IMR-90 (cell line): ENCODE results near the gene NDUFAB1. TPM values are rescaled to one million over a fixed set of nuclear protein-coding genes. Genes with fewer than 3 reads are reported as not detected.
A peak's percentile ranks its signal among the peaks of the same experiment; 100 is the strongest.

Experiments
- ATAC-seq: fragments of 200-7000 bp; cut with Tn5 transposase; 2 replicates; pipeline ENCODE4 v1.9.1; 2020; ENCODE audit warnings: low read depth, mild to moderate bottlenecking, moderate library complexity
- BruUV-seq: library from RNA; stranded (reverse); fragments of 400-500 nt; replicated peaks from 2 replicates; lab custom pipeline; 2021; lab: Mats Ljungman, UMichigan
- CTCF ChIA-PET: fragments of 300-600 bp; formaldehyde crosslinking; extraction: SDS; loops from one replicate; lab custom pipeline; 2021; ENCODE audit warnings: antibody characterized with exemption; lab: Yijun Ruan, JAX
- POLR2A ChIA-PET: fragments of 300-600 bp; sonication (Branson Sonifier 250); formaldehyde crosslinking; loops from one replicate; lab custom pipeline; 2022; ENCODE audit warnings: antibody characterized with exemption; ENCODE audit not compliant: unreplicated experiment; lab: Charles Lee
- DNase-seq: peaks from one replicate; pipeline ENCODE4 v3.0.0; 2013
- H2AFZ ChIP-seq: replicated peaks from 2 replicates; pipeline ENCODE3; 2013; ENCODE audit warnings: low read length, mild to moderate bottlenecking; ENCODE audit not compliant: poor library complexity
- H2AK5ac ChIP-seq: 2 replicates; pipeline ENCODE4 v1.6.1; 2013; ENCODE audit warnings: low read depth, low read length, inconsistent platforms
- H2AK9ac ChIP-seq: replicated peaks from 2 replicates; pipeline ENCODE3; 2013; ENCODE audit warnings: mild to moderate bottlenecking, low read depth, low read length, moderate library complexity; ENCODE audit not compliant: poor library complexity
- H2BK120ac ChIP-seq: 2 replicates; pipeline ENCODE4 v1.6.1; 2013; ENCODE audit warnings: low read depth, low read length, inconsistent platforms
- H2BK15ac ChIP-seq: 3 replicates; pipeline ENCODE4 v1.6.1; 2013; ENCODE audit warnings: low read depth, low read length, inconsistent platforms
- H2BK20ac ChIP-seq: 2 replicates; pipeline ENCODE4 v1.6.1; 2013; ENCODE audit warnings: low read depth, mild to moderate bottlenecking, inconsistent platforms, low read length, moderate library complexity
- H2BK5ac ChIP-seq: 2 replicates; pipeline ENCODE4 v1.6.1; 2013; ENCODE audit warnings: mild to moderate bottlenecking, low read depth, low read length, inconsistent platforms; ENCODE audit not compliant: poor library complexity, severe bottlenecking
- H3K14ac ChIP-seq: replicated peaks from 2 replicates; pipeline ENCODE4 v1.6.1; 2013; ENCODE audit warnings: low read depth, low read length, inconsistent platforms
- H3K18ac ChIP-seq: 2 replicates; pipeline ENCODE4 v1.6.1; 2013; ENCODE audit warnings: low read depth, low read length, control low read depth
- H3K23ac ChIP-seq: 2 replicates; pipeline ENCODE4 v1.6.1; 2013; ENCODE audit warnings: low read depth, low read length, inconsistent platforms
- H3K27ac ChIP-seq: 2 replicates; pipeline ENCODE4 v1.5.1; 2013; ENCODE audit warnings: mild to moderate bottlenecking, control low read depth, low read length; ENCODE audit not compliant: insufficient read depth
- H3K27me3 ChIP-seq: 2 replicates; pipeline ENCODE4 v1.6.1; 2013; ENCODE audit warnings: low read length; ENCODE audit not compliant: control insufficient read depth, insufficient read depth
- H3K36me3 ChIP-seq: 2 replicates; pipeline ENCODE4 v1.6.1; 2013; ENCODE audit warnings: low read length, mixed read lengths; ENCODE audit not compliant: control insufficient read depth, insufficient read depth
- H3K4ac ChIP-seq: 2 replicates; pipeline ENCODE4 v1.6.1; 2013; ENCODE audit warnings: low read depth, low read length, inconsistent platforms
- H3K4me1 ChIP-seq: 2 replicates; pipeline ENCODE4 v1.6.1; 2013; ENCODE audit warnings: low read length, mixed read lengths; ENCODE audit not compliant: control insufficient read depth, insufficient read depth
- H3K4me2 ChIP-seq: 2 replicates; pipeline ENCODE4 v1.6.1; 2013; ENCODE audit warnings: low read depth, mild to moderate bottlenecking, control low read depth, low read length, moderate library complexity
- H3K4me3 ChIP-seq: 2 replicates; pipeline ENCODE4 v1.5.1; 2013; ENCODE audit warnings: low read depth, mild to moderate bottlenecking, control low read depth, low read length, moderate library complexity; ENCODE audit not compliant: insufficient read depth
- H3K56ac ChIP-seq: 2 replicates; pipeline ENCODE4 v1.6.1; 2013; ENCODE audit warnings: low read length, inconsistent platforms; ENCODE audit not compliant: insufficient read depth; ENCODE audit errors: extremely low read depth
- H3K79me1 ChIP-seq, 2 experiments: 2 replicates each; pipeline ENCODE4 v1.6.1; 2013; ENCODE audit warnings: low read length in 2 of 2, inconsistent platforms in 1 of 2, low read depth in 1 of 2
- H3K9ac ChIP-seq: 2 replicates; pipeline ENCODE4 v1.6.1; 2013; ENCODE audit warnings: low read depth, low read length, control low read depth
- H3K9me1 ChIP-seq: 2 replicates; pipeline ENCODE4 v1.6.1; 2013; ENCODE audit warnings: low read length, inconsistent platforms; ENCODE audit not compliant: insufficient read depth
- H3K9me3 ChIP-seq: 2 replicates; pipeline ENCODE4 v1.6.1; 2013; ENCODE audit warnings: low read length; ENCODE audit not compliant: control insufficient read depth, insufficient read depth
- H4K20me1 ChIP-seq: 2 replicates; pipeline ENCODE4 v1.6.1; 2013; ENCODE audit warnings: low read length, inconsistent platforms; ENCODE audit not compliant: insufficient read depth
- H4K5ac ChIP-seq: 2 replicates; pipeline ENCODE4 v1.6.1; 2013; ENCODE audit warnings: mild to moderate bottlenecking, low read depth, low read length, control low read depth
- H4K8ac ChIP-seq, 2 experiments: 2 replicates each; pipeline ENCODE4 v1.6.1; 2013; ENCODE audit warnings: low read depth in 2 of 2, low read length in 2 of 2, control low read depth in 1 of 2, inconsistent platforms in 1 of 2
- H4K91ac ChIP-seq: 2 replicates; pipeline ENCODE4 v1.6.1; 2013; ENCODE audit warnings: low read depth, low read length, inconsistent platforms; ENCODE audit not compliant: insufficient read depth
- ELK1 ChIP-seq: fragments of 150-350 bp; IDR thresholded peaks from 2 replicates; pipeline ENCODE4 v1.6.1; 2016; ENCODE audit warnings: low read depth, mild to moderate bottlenecking, low read length, moderate library complexity, borderline replicate concordance
- MAZ ChIP-seq: IDR thresholded peaks from 2 replicates; pipeline ENCODE4 v1.6.1; 2012; ENCODE audit warnings: low read depth, mild to moderate bottlenecking, low read length, improper control_type of control experiment, moderate library complexity, borderline replicate concordance
- MXI1 ChIP-seq: IDR thresholded peaks from 2 replicates; pipeline ENCODE4 v1.6.1; 2012; ENCODE audit warnings: low read depth, mild to moderate bottlenecking, low read length, moderate library complexity, borderline replicate concordance
- POLR2A ChIP-seq: IDR thresholded peaks from 2 replicates; pipeline ENCODE4 v1.6.1; 2012; ENCODE audit warnings: mild to moderate bottlenecking, low read depth, low read length
- RCOR1 ChIP-seq: IDR thresholded peaks from 2 replicates; pipeline ENCODE4 v1.6.1; 2012; ENCODE audit warnings: mild to moderate bottlenecking, low read length, improper control_type of control experiment; ENCODE audit not compliant: insufficient replicate concordance
- RFX5 ChIP-seq: IDR thresholded peaks from 2 replicates; pipeline ENCODE4 v1.8.0; 2012; ENCODE audit warnings: low read depth, mild to moderate bottlenecking, low read length, moderate library complexity
- SMC3 ChIP-seq: fragments of 150-350 bp; IDR thresholded peaks from 2 replicates; pipeline ENCODE4 v1.6.1; 2016; ENCODE audit warnings: low read depth, mild to moderate bottlenecking, antibody characterized with exemption, low read length, moderate library complexity
- WGBS, 2 experiments: methylation state at CpG; one replicate each; pipeline versions ENCODE4 v1.1.5 to v1.1.7; 2013; ENCODE audit warnings: missing lambda C conversion rate in 2 of 2; ENCODE audit not compliant: insufficient read length in 1 of 2; ENCODE audit errors: extremely low coverage in 2 of 2; 5-methylcytosine and 5-hydroxymethylcytosine counted together
- dilution Hi-C: fragments of 300-500 bp; cut with HindIII; formaldehyde crosslinking; loops from one replicate; pipeline ENCODE4 v1.14.3; 2018; ENCODE audit warnings: low sequenced_read_pairs; ENCODE audit not compliant: unreplicated experiment
- in situ Hi-C: fragments of 300-500 bp; cut with MboI; formaldehyde crosslinking; loops from 3 replicates; pipeline ENCODE4 v1.14.3; 2019; ENCODE audit warnings: low sequenced_read_pairs, inconsistent platforms, mixed read lengths
- intact Hi-C: fragments of 100-400 bp; cut with micrococcal nuclease; formaldehyde crosslinking; loops from 2 replicates; pipeline ENCODE4 v1.10.0; 2022
- polyA plus RNA-seq, 3 experiments: library from polyadenylated mRNA; depleted of rRNA; stranded (reverse); fragments of >200 nt; gene quantifications; 2 replicates each; pipeline ENCODE4 v1.2.3, GENCODE V29; 2012; ENCODE audit warnings: low replicate concordance in 1 of 3
- total RNA-seq: library from RNA; depleted of rRNA; stranded (reverse); fragments of >200 nt; gene quantifications from 2 replicates; pipeline ENCODE4 v1.2.3, GENCODE V29; 2012

NDUFAB1 gene
- total and polyA plus RNA-seq, 2 of the 4 experiments (the other 2 are of a cell fraction): 117 to 146 TPM

- peak; percentile 39 for TF ChIP-seq SMC3
- TF ChIP-seq RCOR1: no peak
- TF ChIP-seq MAZ: no peak
- TF ChIP-seq POLR2A: peak; percentile 61; the same call in 1 of the 2 replicates
- peak; percentile 82; the same call in 1 of the 2 replicates for TF ChIP-seq MXI1
These were observed at the start of gene NDUFAB1 (continued) for GRCh38 chr16:23595951-23596720.

GRCh38 chr16:23642246-23642774 is 46.2 kb upstream of the NDUFAB1 start:
- Histone ChIP-seq H3K36me3 (peaks cover 10% of the 10 kb centered on the region), H3K18ac (no peak overlapping the region), H3K4ac (no peak overlapping the region), H3K27ac (no peak overlapping the region), H3K9me1 (peaks cover 2% of the 10 kb centered on the region; the same call in 1 of the 2 replicates), H3K79me1 (peaks cover 29 to 39% of the 10 kb centered on the region in 2 experiments), H2AK9ac (no peak overlapping the region), H2AFZ (no peak overlapping the region), H3K4me1 (peaks cover 4% of the 10 kb centered on the region; the same call in 1 of the 2 replicates), H3K9me3 (no peaks in the 10 kb centered on the region), H3K9ac (peak overlapping the region; percentile 93), H2AK5ac (no peak overlapping the region), H4K5ac (no peak overlapping the region), H3K4me3 (peak overlapping the region; percentile 80), H3K27me3 (no peaks in the 10 kb centered on the region), H2BK20ac (no peak overlapping the region), H2BK120ac (no peak overlapping the region), H4K8ac (0 out of 4 replicates have a peak overlapping the region, but pooled peaks of 1 of the 2 experiments have one; percentile 1), H2BK15ac (no peak overlapping the region), H2BK5ac (no peak overlapping the region), H3K23ac (peak overlapping the region; percentile 11), H3K56ac (no peak overlapping the region), H3K4me2 (peak overlapping the region; percentile 93), H4K91ac (no peak overlapping the region), H4K20me1 (peaks cover 3% of the 10 kb centered on the region; the same call in 1 of the 2 replicates), H3K14ac (no peak overlapping the region)
- dilution Hi-C loops: no loop called here
- POLR2A ChIA-PET: no interaction called here
- BruUV-seq: no TSS peak
- WGBS, 2 experiments: no CpG with 5 or more reads among the region's 14 CpGs
- TF ChIP-seq RFX5 (no peak), ELK1 (no peak)
- in situ Hi-C loops: no loop called here
- CTCF ChIA-PET: no interaction called here
- intact Hi-C loops: loop anchor here (5.0 kb wide), 1 partner anchor 85 kb away; the partner anchor contains the start of genes EARS2 and UBFD1
- ATAC-seq (no peak), DNase-seq (no peak)
